Lower lobe of right lung (tissue), 2 donors: ENCODE results near the gene CDHR2. TPM values are rescaled to one million over a fixed set of nuclear protein-coding genes. Genes with fewer than 3 reads are reported as not detected.
"Not testable (repeated sequence)": the region's sequence is repeated elsewhere in the genome, so short reads cannot be mapped to it uniquely, and the experiment has no call there.

ENCODE experiments used
- ATAC-seq, 2 donors: fragments of 200-7000 bp; cut with Tn5 transposase; one replicate each; pipeline ENCODE4 v1.9.1; 2020 to 2022; ENCODE audit warnings: mild to moderate bottlenecking in 2 of 2, moderate library complexity in 2 of 2
- DNase-seq: peaks from one replicate; pipeline ENCODE4 v3.0.0-alpha.2; 2020
- H3K27ac ChIP-seq: fragments of 200-600 bp; one replicate; pipeline ENCODE4 v1.8.0; 2022
- H3K27me3 ChIP-seq: fragments of 200-600 bp; one replicate; pipeline ENCODE4 v1.8.0; 2022; ENCODE audit warnings: low read depth
- H3K36me3 ChIP-seq: fragments of 200-600 bp; one replicate; pipeline ENCODE4 v1.8.0; 2022; ENCODE audit warnings: mild to moderate bottlenecking
- H3K4me1 ChIP-seq: fragments of 200-600 bp; one replicate; pipeline ENCODE4 v1.8.0; 2022
- H3K4me3 ChIP-seq: fragments of 200-600 bp; one replicate; pipeline ENCODE4 v1.8.0; 2022; ENCODE audit warnings: mild to moderate bottlenecking
- H3K9me3 ChIP-seq: fragments of 200-600 bp; one replicate; pipeline ENCODE4 v1.8.0; 2022
- intact Hi-C: fragments of 100-400 bp; cut with DNase I; formaldehyde crosslinking; loops from one replicate; pipeline ENCODE4 v1.11.0; 2022
- total RNA-seq: library from RNA; stranded (reverse); fragmentation: NEBNext Ultra II Directional; extraction: Animal tissue kit (Norgen Biotek cat#: 25700); gene quantifications from one replicate; pipeline ENCODE4 v1.2.1, GENCODE V29; 2021
- TF ChIP-seq, protein P1 (sequence below): fragments of 200-600 bp; IDR thresholded peaks from one replicate; pipeline ENCODE4 v1.8.0; 2022; ENCODE audit warnings: antibody characterized with exemption, mild to moderate bottlenecking
- donor health status: DM: no; HTN: yes; CAD: no; lungs with severe emphysema.

The CDHR2 gene
- total RNA-seq, 1 donor from 2014 or later, result 0.62 TPM

DNA sequence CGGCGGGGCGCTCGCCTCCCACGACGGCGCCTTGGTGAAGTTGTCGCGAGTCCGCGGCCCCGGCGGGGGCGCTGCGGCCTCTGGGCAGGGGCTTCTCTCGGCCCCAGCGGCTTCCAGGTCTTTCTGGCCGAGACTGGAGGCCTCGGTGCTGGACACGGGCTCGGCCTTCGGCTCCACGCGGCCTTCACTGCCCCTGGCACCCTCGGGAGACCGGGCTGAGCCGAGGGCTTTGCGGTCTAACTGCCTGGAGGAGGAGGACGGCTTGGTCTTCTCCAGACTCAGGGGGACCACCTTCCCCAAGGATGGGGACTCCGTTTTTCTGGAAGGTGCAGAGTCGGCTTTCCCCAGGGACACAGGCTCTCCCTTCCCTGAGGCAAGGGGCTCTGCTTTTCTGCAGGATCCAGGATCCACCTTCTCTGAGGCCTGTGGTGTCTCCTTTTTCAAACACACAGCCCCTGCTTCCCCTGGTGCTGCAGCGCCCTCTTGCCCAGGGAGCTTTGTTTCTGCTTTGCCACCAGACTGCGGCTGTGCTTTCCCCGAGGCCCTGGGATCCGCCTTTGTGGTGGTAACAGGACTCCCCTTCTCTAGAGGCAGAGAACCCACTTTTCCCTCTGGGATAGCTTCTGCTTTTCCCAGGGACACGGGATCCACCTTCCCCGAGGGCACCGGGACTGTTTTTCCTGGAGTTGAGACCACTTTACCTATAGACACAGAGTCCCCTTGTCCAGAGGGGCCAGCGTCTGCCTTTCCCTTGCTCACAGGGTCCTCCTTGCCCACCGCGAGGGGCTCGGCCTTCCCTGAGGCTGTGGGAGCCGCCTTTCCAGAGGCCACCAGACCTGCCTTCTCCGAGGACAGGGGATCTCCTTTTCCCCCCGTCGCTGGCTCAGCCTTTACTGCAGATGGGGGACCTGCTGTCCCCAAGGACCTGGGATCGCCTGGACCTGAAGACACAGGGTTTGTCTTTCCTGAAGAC lies 48.6 kb downstream of the CDHR2 start:
- intact Hi-C loops, result no loop called here
- Histone ChIP-seq H3K27me3 (peaks cover 18% of the 10 kb centered on the region), H3K27ac (no peak overlapping the region), H3K9me3 (no peaks in the 10 kb centered on the region), H3K4me3 (no peak overlapping the region), H3K4me1 (peaks cover 3% of the 10 kb centered on the region), H3K36me3 (no peaks in the 10 kb centered on the region)
- ATAC-seq (no peak), DNase-seq (no peak)
- TF ChIP-seq, protein P1, sequence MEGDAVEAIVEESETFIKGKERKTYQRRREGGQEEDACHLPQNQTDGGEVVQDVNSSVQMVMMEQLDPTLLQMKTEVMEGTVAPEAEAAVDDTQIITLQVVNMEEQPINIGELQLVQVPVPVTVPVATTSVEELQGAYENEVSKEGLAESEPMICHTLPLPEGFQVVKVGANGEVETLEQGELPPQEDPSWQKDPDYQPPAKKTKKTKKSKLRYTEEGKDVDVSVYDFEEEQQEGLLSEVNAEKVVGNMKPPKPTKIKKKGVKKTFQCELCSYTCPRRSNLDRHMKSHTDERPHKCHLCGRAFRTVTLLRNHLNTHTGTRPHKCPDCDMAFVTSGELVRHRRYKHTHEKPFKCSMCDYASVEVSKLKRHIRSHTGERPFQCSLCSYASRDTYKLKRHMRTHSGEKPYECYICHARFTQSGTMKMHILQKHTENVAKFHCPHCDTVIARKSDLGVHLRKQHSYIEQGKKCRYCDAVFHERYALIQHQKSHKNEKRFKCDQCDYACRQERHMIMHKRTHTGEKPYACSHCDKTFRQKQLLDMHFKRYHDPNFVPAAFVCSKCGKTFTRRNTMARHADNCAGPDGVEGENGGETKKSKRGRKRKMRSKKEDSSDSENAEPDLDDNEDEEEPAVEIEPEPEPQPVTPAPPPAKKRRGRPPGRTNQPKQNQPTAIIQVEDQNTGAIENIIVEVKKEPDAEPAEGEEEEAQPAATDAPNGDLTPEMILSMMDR, result no peak

DNA sequence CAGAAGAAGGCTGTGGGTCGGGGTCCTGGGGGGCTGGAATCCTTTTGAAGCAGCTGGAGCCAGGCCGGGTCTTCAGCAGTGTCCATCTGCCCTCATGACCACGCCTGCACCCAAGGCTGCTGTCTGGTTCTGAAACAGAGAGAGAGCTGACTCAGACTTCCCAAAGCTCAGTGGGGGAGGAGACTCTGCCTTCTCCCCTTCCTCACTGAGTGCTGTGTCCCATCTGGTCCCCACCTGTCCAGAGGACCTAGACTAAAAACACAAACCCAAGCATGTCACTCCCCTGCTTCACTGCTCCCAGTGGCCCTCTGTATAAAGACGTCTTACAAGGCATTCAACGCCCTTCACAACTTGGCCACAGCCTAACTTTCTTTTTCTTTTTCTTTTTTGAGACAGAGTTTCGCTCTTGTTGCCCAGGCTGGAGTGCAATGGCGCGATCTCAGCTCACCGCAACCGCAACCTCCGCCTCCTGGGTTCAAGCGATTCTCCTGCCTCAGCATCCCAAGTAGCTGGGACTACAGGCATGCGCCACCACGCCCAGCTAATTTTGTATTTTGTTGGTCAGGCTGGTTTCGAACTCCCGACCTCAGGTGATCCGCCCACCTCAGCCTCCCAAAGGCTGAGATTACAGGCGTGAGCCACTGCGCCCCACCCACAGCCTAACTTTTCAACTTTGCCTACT lies 50.7 kb downstream of the CDHR2 start:
- H3K36me3 ChIP-seq, H3K4me3 ChIP-seq, ATAC-seq, DNase-seq, intact Hi-C loops, H3K27ac ChIP-seq, H3K9me3 ChIP-seq, H3K4me1 ChIP-seq: not testable (repeated sequence)
- peaks cover 18% of the 10 kb centered on the region for H3K27me3 ChIP-seq

DNA sequence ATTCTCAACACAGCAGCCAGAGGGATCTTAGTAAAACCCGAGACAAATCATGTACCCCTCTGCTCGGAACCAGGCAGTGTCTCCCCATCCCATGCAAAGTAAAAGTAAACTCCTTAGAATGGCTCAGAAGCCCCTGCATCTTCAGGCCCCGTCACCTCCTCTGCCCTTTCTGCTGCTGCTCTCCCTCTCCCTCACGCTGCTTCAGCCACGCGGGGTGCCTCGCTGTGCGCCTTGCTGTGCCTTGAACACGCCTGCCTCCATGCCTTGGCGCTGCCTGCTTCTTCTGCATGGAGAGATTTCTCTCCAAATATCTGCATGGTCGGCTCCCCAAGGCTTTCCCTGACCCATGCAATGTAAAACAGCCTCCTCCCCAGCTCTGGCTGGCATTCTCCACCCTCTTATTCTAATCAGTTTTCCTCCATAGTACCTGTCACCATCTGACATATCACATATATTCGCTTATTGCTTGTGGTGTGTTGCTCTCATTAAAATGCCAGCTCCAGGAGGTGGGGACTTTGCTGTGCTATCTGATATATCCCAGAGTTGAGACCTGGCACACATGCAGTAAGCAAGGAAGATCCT lies 52.9 kb downstream of the CDHR2 start:
- Histone ChIP-seq H3K9me3 (no peaks in the 10 kb centered on the region), H3K27ac (no peak overlapping the region), H3K4me3 (no peak overlapping the region), H3K27me3 (peaks cover 13% of the 10 kb centered on the region), H3K4me1 (no peaks in the 10 kb centered on the region), H3K36me3 (no peaks in the 10 kb centered on the region)
- no peak for DNase-seq
- ATAC-seq, result no peak
- TF ChIP-seq, protein P1, result no peak
- intact Hi-C loops, result no loop called here

DNA sequence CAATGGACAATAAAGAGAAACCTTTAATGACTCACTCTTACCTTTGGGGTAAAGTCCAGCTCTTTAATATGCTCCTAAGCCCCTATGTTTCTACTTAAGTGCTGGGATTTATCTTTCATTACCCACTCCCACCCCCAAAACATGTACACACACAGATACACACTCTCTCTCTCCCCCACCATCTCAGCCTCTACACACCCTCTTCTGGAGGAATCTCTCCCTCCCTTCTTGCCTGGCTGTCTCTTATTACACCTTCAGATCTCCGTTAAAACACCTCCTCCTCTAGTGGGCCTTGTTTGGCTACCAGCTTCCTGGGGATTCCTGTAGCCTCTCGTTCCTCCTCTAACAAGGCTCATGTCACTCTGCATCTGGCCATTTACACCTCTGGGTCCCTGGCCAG lies 53.9 kb downstream of the CDHR2 start:
- no peak for ATAC-seq
- intact Hi-C loops, result no loop called here
- no peaks in the 10 kb centered on the region for H3K4me1 ChIP-seq
- no peak overlapping the region for H3K27ac ChIP-seq
- peaks cover 6% of the 10 kb centered on the region for H3K27me3 ChIP-seq
- no peak overlapping the region for H3K4me3 ChIP-seq
- H3K36me3 ChIP-seq, result no peaks in the 10 kb centered on the region
- TF ChIP-seq, protein P1, result no peak
- H3K9me3 ChIP-seq, result no peaks in the 10 kb centered on the region
- no peak for DNase-seq

DNA sequence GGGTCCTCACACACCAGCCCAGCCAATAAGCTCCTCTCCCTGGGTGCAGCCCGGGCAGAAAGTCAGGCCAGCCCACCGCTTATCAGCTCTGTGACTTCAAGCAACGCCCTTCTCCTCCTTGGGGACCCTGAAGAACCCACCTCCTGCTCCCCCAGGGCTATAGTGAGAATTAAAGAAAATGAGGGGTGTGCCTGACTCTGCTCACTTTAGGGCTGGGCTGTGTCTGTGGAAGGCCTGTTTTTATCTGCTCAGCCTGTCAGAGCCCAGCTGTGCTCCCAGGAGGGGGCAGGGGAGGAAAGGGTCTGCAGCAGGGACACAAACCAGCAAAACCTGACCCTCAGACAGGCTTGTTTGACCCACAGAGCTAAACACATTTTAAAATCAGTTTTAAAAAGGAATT lies 56.9 kb downstream of the CDHR2 start:
- Histone ChIP-seq H3K27me3 (peaks cover 5% of the 10 kb centered on the region), H3K27ac (no peak overlapping the region), H3K36me3 (no peaks in the 10 kb centered on the region), H3K4me3 (no peak overlapping the region), H3K9me3 (no peaks in the 10 kb centered on the region), H3K4me1 (peaks cover 12% of the 10 kb centered on the region)
- TF ChIP-seq, protein P1, result no peak
- ATAC-seq, result no peak
- intact Hi-C loops, result no loop called here
- no peak for DNase-seq
